ENCODE data around the gene LEKR1. TPM values are rescaled to one million over a fixed set of nuclear protein-coding genes. Genes with fewer than 3 reads are reported as not detected.

LEKR1 gene
- total and polyA plus RNA-seq, 3 experiments from 2014 or later, result 0.55 to 0.64 (median 0.56) TPM

DNA sequence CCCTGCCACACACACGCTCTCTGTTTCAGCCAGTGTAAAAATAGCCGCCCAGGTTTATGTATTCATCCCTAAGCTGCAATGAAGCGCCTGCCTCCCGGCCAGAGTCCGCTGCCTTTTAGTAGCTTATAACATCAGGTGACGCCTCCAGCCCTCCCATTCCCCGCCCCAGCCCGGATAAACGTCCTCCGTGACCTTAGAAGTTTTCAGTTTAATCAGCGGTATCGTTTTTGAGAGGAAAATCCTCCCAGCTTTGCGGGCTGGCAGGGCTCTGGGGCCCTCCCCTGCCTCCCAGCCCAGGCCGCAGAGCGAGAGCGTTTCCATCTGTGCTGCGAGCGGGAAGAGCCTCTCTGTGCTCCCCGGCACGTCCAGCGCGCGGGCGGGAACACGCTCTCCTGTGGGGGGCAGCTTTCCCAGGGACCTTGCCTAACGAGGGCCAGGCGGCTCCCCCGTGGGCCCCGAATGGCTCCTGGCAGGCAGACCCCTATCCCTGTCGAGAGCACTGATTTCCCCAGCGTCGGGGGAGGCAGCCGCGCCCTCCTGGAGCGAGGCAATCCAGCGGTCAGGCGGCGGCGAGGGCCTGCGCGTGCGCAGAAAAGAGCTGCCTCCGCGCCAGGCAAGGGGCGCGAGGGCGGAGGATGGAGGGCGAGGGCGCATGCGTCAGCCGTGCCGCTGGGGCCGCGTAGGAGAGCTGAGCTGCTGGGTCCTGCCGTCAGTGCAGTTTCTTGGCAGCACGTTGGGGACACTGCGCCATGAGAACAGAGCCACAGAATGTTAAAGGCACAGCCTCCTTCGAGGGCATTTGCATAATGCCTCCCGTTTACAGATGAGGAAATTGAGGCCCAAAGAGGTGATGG, 262.7 kb downstream of the LEKR1 start:
- CTCF ChIA-PET, result interaction anchor here (0.7 to 6.5 kb wide), 22 partner anchors 9 to 564 kb away, joined by 3 to 46 read pairs (median 5); partner anchors contain the start of genes CCNL1, SSR3 and TIPARP
- POLR2A ChIA-PET, result interaction anchor here (0.6 to 1.8 kb wide), 16 partner anchors 10 to 1219 kb away, joined by 3 to 11 read pairs (median 5); partner anchors contain the start of genes CCNL1, GMPS, LEKR1 and SSR3
- H3K4me1 Mint-ChIP-seq, result peaks cover 27 to 56% (median 49%) of the 10 kb centered on the region in 3 donors
- H3K27ac Mint-ChIP-seq, result peak overlapping the region; percentile 97 to 99 (median 98)
- DNase-seq, result peak; percentile 88 to 96 (median 93)
- H3K4me3 Mint-ChIP-seq, result peak overlapping the region; percentile 84 to 95 (median 88)
- Histone ChIP-seq H3K4me1 (ENCODE audit: insufficient read depth, low read length) (peaks cover 20% of the 10 kb centered on the region), H3K27ac (ENCODE audit: low read depth, low read length) (peak overlapping the region; percentile 68), H3K36me3 (ENCODE audit: insufficient read depth, low read length) (no peaks in the 10 kb centered on the region), H3K4me3 (ENCODE audit: low read length) (peak overlapping the region; percentile 72), H3K27me3 (ENCODE audit: insufficient read depth, low read length, poor library complexity, severe bottlenecking) (no peaks in the 10 kb centered on the region), H3K9me3 (ENCODE audit: low read length) (no peaks in the 10 kb centered on the region)
- no peaks in the 10 kb centered on the region for H3K9me3 Mint-ChIP-seq
- H3K27me3 Mint-ChIP-seq, result no peaks in the 10 kb centered on the region
- H3K36me3 Mint-ChIP-seq, result peaks cover 0 to 4% (median 2%) of the 10 kb centered on the region in 3 donors

DNA sequence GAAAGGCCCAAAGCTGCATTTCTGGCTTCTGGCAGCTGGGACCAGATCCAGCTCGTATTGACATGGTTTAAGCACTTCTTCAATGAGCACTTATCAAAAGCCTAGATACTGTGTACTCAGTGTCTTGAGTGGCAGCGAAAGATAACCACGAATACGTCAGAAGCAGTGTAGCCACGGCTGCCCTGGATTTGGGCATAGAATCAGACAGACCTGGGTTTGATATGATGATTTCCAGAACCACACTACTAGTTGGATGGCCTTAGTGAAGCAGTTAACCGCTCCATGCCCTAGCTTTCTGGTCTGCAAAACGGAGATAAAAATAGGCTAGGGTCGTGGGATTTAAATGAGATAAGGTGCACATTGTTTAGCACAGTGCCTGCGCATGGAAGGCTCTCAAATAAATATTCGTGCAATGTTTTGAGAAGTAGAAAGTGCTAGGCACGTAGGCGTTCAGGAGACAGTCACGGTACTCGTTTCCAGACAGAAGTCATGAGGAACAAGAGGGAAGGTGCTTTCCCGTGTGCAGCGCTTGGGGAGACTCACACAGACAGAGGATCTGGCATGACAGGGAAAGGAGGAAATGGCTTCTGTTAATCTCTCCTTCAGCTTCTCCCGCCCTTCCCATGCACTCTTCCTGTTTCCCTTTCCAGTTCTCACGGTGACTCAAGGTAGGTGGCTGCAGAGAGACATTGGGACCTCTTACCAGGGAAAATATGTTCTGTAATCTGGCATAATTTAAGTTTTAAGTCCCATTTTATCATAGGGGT, 263.5 kb downstream of the LEKR1 start:
- no peaks in the 10 kb centered on the region for H3K9me3 Mint-ChIP-seq
- H3K27ac Mint-ChIP-seq, result peak overlapping the region; percentile 97 to 99 (median 98)
- H3K36me3 ChIP-seq (ENCODE audit: insufficient read depth, low read length), result no peaks in the 10 kb centered on the region
- H3K4me3 ChIP-seq (ENCODE audit: low read length), result peak overlapping the region; percentile 72
- CTCF ChIA-PET, result interaction anchor here (0.8 to 6.5 kb wide), 20 partner anchors 10 to 564 kb away, joined by 3 to 46 read pairs (median 6); partner anchors contain the start of genes CCNL1, SSR3 and TIPARP
- H3K27me3 ChIP-seq (ENCODE audit: insufficient read depth, low read length, poor library complexity, severe bottlenecking), result no peaks in the 10 kb centered on the region
- H3K4me1 Mint-ChIP-seq, result peaks cover 27 to 56% (median 49%) of the 10 kb centered on the region in 3 donors
- peaks cover 2 to 3% of the 10 kb centered on the region in 2 donors for H3K27me3 Mint-ChIP-seq
- peaks cover 2 to 4% (median 3%) of the 10 kb centered on the region in 3 donors for H3K36me3 Mint-ChIP-seq
- peak overlapping the region; percentile 68 for H3K27ac ChIP-seq (ENCODE audit: low read depth, low read length)
- DNase-seq, result peak in 2 of 5 donors; percentile 7 to 43
- peak overlapping the region; percentile 84 to 95 (median 88) for H3K4me3 Mint-ChIP-seq
- H3K4me1 ChIP-seq (ENCODE audit: insufficient read depth, low read length), result peaks cover 20% of the 10 kb centered on the region
- no peaks in the 10 kb centered on the region for H3K9me3 ChIP-seq (ENCODE audit: low read length)
- POLR2A ChIA-PET, result interaction anchor here (0.6 to 1.8 kb wide), 14 partner anchors 10 to 1220 kb away, joined by 3 to 11 read pairs (median 6); partner anchors contain the start of genes CCNL1, GMPS and SSR3

DNA sequence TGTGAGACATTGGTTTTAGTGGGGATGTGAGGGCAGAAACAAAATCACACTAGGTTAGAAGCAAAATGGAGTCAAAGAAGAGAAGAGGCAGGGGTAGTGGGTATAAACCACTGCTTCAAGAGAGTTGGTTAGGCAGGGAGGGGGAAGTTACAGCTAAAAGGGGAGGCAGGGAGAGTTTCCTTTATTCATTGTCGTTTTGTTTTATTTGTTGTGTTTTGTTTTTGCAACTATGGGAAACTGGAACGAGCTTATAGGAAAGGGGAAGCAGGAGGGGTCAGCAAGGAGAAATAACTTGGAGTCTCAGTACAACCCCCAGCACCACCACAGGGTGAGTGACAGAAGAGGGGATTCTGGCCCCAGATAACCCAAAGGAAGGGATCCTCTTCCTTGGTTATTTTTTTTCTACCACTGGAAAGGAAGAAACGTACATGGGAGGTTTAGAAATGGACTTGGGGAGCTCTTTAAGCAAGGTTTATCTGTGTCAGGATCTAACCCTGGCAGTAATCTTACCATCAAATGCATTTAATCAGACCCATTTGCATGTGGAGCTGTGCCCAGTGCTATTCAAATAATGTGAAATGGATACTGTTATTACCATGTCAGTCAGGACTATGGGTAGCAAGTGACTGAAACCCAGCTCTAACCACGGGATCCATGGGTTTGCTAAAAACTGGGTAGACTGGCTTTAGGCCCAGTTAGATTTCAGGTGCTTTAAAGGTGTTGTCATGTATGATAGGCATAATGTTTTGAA, 265.1 kb downstream of the LEKR1 start:
- ChIA-PET CTCF (interaction anchor here (0.9 to 1.3 kb wide), 4 partner anchors 9 to 46 kb away, joined by 3 read pairs; no protein-coding TSS in a partner anchor), POLR2A (interaction anchor here (0.6 kb wide), 1 partner anchor 67 kb away, joined by 3 read pairs; no protein-coding TSS in a partner anchor)
- peaks cover 20% of the 10 kb centered on the region for H3K4me1 ChIP-seq (ENCODE audit: insufficient read depth, low read length)
- Mint-ChIP-seq H3K36me3 (peaks cover 2 to 7% (median 4%) of the 10 kb centered on the region in 3 donors), H3K4me1 (peaks cover 26 to 48% (median 47%) of the 10 kb centered on the region in 3 donors), H3K4me3 (no peak overlapping the region), H3K27ac (peak overlapping the region in 7 of 8 donors; percentile 4 to 98 (median 97)), H3K27me3 (peaks cover 2 to 5% of the 10 kb centered on the region in 2 donors), H3K9me3 (no peaks in the 10 kb centered on the region)
- H3K27ac ChIP-seq (ENCODE audit: low read depth, low read length), result no peak overlapping the region
- DNase-seq, result no peak
- no peaks in the 10 kb centered on the region for H3K27me3 ChIP-seq (ENCODE audit: insufficient read depth, low read length, poor library complexity, severe bottlenecking)
- no peak overlapping the region for H3K4me3 ChIP-seq (ENCODE audit: low read length)
- H3K9me3 ChIP-seq (ENCODE audit: low read length), result no peaks in the 10 kb centered on the region
- H3K36me3 ChIP-seq (ENCODE audit: insufficient read depth, low read length), result no peaks in the 10 kb centered on the region

DNA sequence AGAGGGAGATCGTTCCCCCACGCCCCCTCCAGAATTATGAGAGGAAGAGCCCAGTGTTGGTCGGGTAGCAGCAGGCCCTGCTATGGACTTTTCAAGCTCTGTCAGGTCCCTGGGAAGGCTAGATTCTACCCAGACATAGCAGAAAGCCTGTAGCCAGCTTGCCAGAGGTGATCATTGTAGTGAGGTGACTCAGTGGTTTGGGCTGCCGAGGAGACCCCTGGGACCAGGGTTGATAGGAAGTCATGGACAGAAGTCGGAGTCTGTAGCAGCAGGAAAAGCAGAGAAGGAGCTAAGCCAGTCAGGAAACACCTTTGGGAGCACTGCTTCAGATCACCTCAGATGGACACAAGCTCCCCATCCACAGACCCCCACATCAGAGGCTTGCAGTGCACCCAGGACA, 266.1 kb downstream of the LEKR1 start:
- CTCF ChIA-PET, result interaction anchor here (1.1 to 1.3 kb wide), 3 partner anchors 9 to 39 kb away, joined by 3 to 4 read pairs (median 3); no protein-coding TSS in a partner anchor
- POLR2A ChIA-PET, result no interaction called here
- H3K36me3 Mint-ChIP-seq, result peaks cover 2 to 7% (median 4%) of the 10 kb centered on the region in 3 donors

DNA sequence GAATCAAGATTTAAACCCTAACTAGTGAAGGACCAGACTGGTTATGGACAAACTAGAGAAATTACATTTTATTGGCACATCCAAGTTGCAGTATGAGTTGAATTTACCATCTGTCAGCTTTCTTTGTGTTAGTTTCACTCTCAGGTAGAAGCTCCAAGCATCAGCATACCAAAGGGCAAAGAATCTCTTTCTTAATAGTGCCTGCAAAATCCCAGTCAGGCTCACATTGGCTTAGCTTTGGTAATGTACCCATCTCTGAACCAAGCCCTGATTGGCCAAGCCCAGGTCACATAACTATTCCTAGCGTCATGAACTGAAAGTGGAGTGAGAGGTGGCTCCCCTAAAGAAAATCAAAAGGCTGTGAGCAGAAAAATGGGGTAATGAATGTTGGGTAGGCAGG, 266.9 kb downstream of the LEKR1 start:
- no peak for DNase-seq
- Histone ChIP-seq H3K27ac (ENCODE audit: low read depth, low read length) (no peak overlapping the region), H3K4me1 (ENCODE audit: insufficient read depth, low read length) (peaks cover 16% of the 10 kb centered on the region), H3K9me3 (ENCODE audit: low read length) (no peaks in the 10 kb centered on the region), H3K4me3 (ENCODE audit: low read length) (no peak overlapping the region), H3K36me3 (ENCODE audit: insufficient read depth, low read length) (no peaks in the 10 kb centered on the region), H3K27me3 (ENCODE audit: insufficient read depth, low read length, poor library complexity, severe bottlenecking) (no peaks in the 10 kb centered on the region)
- no peak overlapping the region for H3K4me3 Mint-ChIP-seq
- peak overlapping the region in 1 of 8 donors; percentile 86 for H3K27ac Mint-ChIP-seq
- POLR2A ChIA-PET, result no interaction called here
- H3K27me3 Mint-ChIP-seq, result peaks cover 2 to 5% of the 10 kb centered on the region in 2 donors
- H3K9me3 Mint-ChIP-seq, result no peaks in the 10 kb centered on the region
- H3K4me1 Mint-ChIP-seq, result peaks cover 22 to 30% (median 29%) of the 10 kb centered on the region in 3 donors
- peaks cover 2 to 7% (median 4%) of the 10 kb centered on the region in 3 donors for H3K36me3 Mint-ChIP-seq
- CTCF ChIA-PET, result interaction anchor here (1.1 to 1.3 kb wide), 2 partner anchors 8 to 38 kb away, joined by 3 to 4 read pairs; no protein-coding TSS in a partner anchor

More for the DNA sequence above, 266.1 kb downstream of the LEKR1 start:
- no peak overlapping the region for H3K4me3 ChIP-seq (ENCODE audit: low read length)
- DNase-seq, result no peak
- H3K27me3 Mint-ChIP-seq, result peaks cover 2 to 5% of the 10 kb centered on the region in 2 donors
- H3K4me1 ChIP-seq (ENCODE audit: insufficient read depth, low read length), result peaks cover 20% of the 10 kb centered on the region
- no peaks in the 10 kb centered on the region for H3K36me3 ChIP-seq (ENCODE audit: insufficient read depth, low read length)
- H3K9me3 Mint-ChIP-seq, result no peaks in the 10 kb centered on the region
- H3K27me3 ChIP-seq (ENCODE audit: insufficient read depth, low read length, poor library complexity, severe bottlenecking), result no peaks in the 10 kb centered on the region
- H3K9me3 ChIP-seq (ENCODE audit: low read length), result no peaks in the 10 kb centered on the region
- H3K27ac ChIP-seq (ENCODE audit: low read depth, low read length), result no peak overlapping the region
- H3K4me3 Mint-ChIP-seq, result peak overlapping the region in 1 of 7 donors; percentile 11
- peak overlapping the region in 3 of 8 donors; percentile 20 to 86 (median 55) for H3K27ac Mint-ChIP-seq
- H3K4me1 Mint-ChIP-seq, result peaks cover 25 to 38% (median 38%) of the 10 kb centered on the region in 3 donors

DNA sequence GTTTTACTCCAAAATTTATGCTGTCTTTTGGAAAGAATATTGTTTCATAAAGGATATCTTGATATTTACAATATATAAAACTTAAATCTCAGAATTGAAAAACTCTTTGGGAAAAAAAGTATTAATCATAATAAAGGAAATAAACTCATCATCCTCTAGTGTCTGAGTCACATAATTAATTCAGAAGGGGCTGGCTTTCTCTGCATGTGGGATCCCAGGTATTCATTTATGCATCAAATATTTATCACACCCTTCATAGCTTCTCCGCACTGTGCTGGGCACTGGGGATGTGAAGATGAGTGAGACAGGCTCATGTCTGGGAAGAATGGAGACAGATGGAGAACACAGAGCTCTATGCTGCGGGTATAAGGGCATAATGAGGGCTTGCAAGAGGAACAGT, 268.1 kb downstream of the LEKR1 start:
- H3K9me3 ChIP-seq (ENCODE audit: low read length), result no peaks in the 10 kb centered on the region
- ChIA-PET CTCF (interaction anchor here (1.0 to 1.8 kb wide), 3 partner anchors 12 to 43 kb away, joined by 3 to 5 read pairs (median 3); no protein-coding TSS in a partner anchor), POLR2A (no interaction called here)
- H3K4me3 Mint-ChIP-seq, result no peak overlapping the region
- H3K27me3 Mint-ChIP-seq, result peaks cover 2 to 5% of the 10 kb centered on the region in 2 donors
- no peaks in the 10 kb centered on the region for H3K27me3 ChIP-seq (ENCODE audit: insufficient read depth, low read length, poor library complexity, severe bottlenecking)
- H3K4me1 ChIP-seq (ENCODE audit: insufficient read depth, low read length), result peaks cover 10% of the 10 kb centered on the region
- H3K27ac ChIP-seq (ENCODE audit: low read depth, low read length), result no peak overlapping the region
- H3K36me3 Mint-ChIP-seq, result peaks cover 0 to 7% (median 2%) of the 10 kb centered on the region in 3 donors
- no peaks in the 10 kb centered on the region for H3K36me3 ChIP-seq (ENCODE audit: insufficient read depth, low read length)
- H3K4me1 Mint-ChIP-seq, result peaks cover 15 to 24% (median 21%) of the 10 kb centered on the region in 3 donors
- H3K27ac Mint-ChIP-seq, result peak overlapping the region in 1 of 8 donors; percentile 44
- no peak overlapping the region for H3K4me3 ChIP-seq (ENCODE audit: low read length)
- H3K9me3 Mint-ChIP-seq, result no peaks in the 10 kb centered on the region
- DNase-seq, result no peak

Measured in CD8-positive, alpha-beta memory T cell (primary cell).